ENCODE results near the gene MICAL2.

MICAL2 gene

GRCh38 chr11:12163181-12163941 is 53.0 kb downstream of the MICAL2 start:
- DNase-seq (ENCODE audit: low spot score): no peak
- in situ Hi-C loops (cut with MboI; ENCODE audit: low pct_unique_long_range_greater_than_20kb, low sequenced_read_pairs, unreplicated experiment): no loop called here
- TF ChIP-seq CTCF (IDR thresholded peaks at IDR 0.05; ENCODE audit: extremely low read depth, insufficient read depth, missing control alignments): no peak

- no peak for DNase-seq (ENCODE audit: low spot score)
- in situ Hi-C loops (cut with MboI; ENCODE audit: low pct_unique_long_range_greater_than_20kb, low sequenced_read_pairs, unreplicated experiment): no loop called here
- TF ChIP-seq CTCF (IDR thresholded peaks at IDR 0.05; ENCODE audit: extremely low read depth, insufficient read depth, missing control alignments): no peak
These were observed 53.9 kb downstream of the MICAL2 start for GRCh38 chr11:12164061-12165014.

GRCh38 chr11:12165237-12165875 is 55.0 kb downstream of the MICAL2 start:
- in situ Hi-C loops (cut with MboI; ENCODE audit: low pct_unique_long_range_greater_than_20kb, low sequenced_read_pairs, unreplicated experiment): no loop called here
- TF ChIP-seq CTCF (IDR thresholded peaks at IDR 0.05; ENCODE audit: extremely low read depth, insufficient read depth, missing control alignments): no peak
- DNase-seq (ENCODE audit: low spot score): no peak

- no peak for TF ChIP-seq CTCF (IDR thresholded peaks at IDR 0.05; ENCODE audit: extremely low read depth, insufficient read depth, missing control alignments)
- in situ Hi-C loops (cut with MboI; ENCODE audit: low pct_unique_long_range_greater_than_20kb, low sequenced_read_pairs, unreplicated experiment): no loop called here
- DNase-seq (ENCODE audit: low spot score): no peak
These were observed 56.1 kb downstream of the MICAL2 start for GRCh38 chr11:12166299-12167060.

- no peak for TF ChIP-seq CTCF (IDR thresholded peaks at IDR 0.05; ENCODE audit: extremely low read depth, insufficient read depth, missing control alignments)
- DNase-seq (ENCODE audit: low spot score): no peak
- in situ Hi-C loops (cut with MboI; ENCODE audit: low pct_unique_long_range_greater_than_20kb, low sequenced_read_pairs, unreplicated experiment): no loop called here
These were observed 56.9 kb downstream of the MICAL2 start for GRCh38 chr11:12167061-12168000.

Measured in GM13977 (cell line).